Renal cortical epithelial cell (primary cell): ENCODE measurements around the gene PCNX1. TPM values are rescaled to one million over a fixed set of nuclear protein-coding genes. Genes with fewer than 3 reads are reported as not detected.
"Not testable (repeated sequence)": the region's sequence is repeated elsewhere in the genome, so short reads cannot be mapped to it uniquely, and the experiment has no call there.

Source experiments
- DNase-seq: peaks from one replicate; pipeline ENCODE4 v3.0.0-alpha.2; 2011; ENCODE audit warnings: low read depth
- total RNA-seq: library from RNA; depleted of rRNA; stranded (reverse); fragments of >200 nt; gene quantifications from 2 replicates; pipeline ENCODE4 v1.2.3, GENCODE V29; 2014

PCNX1 gene
- total RNA-seq, 1 donor from 2014 or later = 69.0 TPM

- DNase-seq = no peak
These were observed 9.0 kb downstream of the PCNX1 start for GRCh38 chr14:70916300-70916699.

GRCh38 chr14:70916799-70917198, 9.5 kb downstream of the PCNX1 start:
- no peak for DNase-seq

- DNase-seq = no peak
These were observed 10.4 kb downstream of the PCNX1 start for GRCh38 chr14:70917633-70918032.

- peak; percentile 45 for DNase-seq
These were observed 12.5 kb downstream of the PCNX1 start for GRCh38 chr14:70919774-70920173.

- DNase-seq = no peak
These were observed 13.3 kb downstream of the PCNX1 start for GRCh38 chr14:70920608-70921007.

- DNase-seq = no peak
These were observed 14.4 kb downstream of the PCNX1 start for GRCh38 chr14:70921669-70922068.

GRCh38 chr14:70924521-70924920, 17.3 kb downstream of the PCNX1 start:
- no peak for DNase-seq

GRCh38 chr14:70926235-70926830, 19.1 kb downstream of the PCNX1 start:
- no peak for DNase-seq

- no peak for DNase-seq
These were observed 23.7 kb downstream of the PCNX1 start for GRCh38 chr14:70931008-70931407.

GRCh38 chr14:70934084-70934483, 26.8 kb downstream of the PCNX1 start:
- DNase-seq = no peak

- DNase-seq = peak; percentile 47
These were observed 27.4 kb downstream of the PCNX1 start for GRCh38 chr14:70934502-70935134.

- DNase-seq = no peak
These were observed 27.9 kb downstream of the PCNX1 start for GRCh38 chr14:70935135-70935534.

- not testable (repeated sequence) for DNase-seq
These were observed 32.4 kb downstream of the PCNX1 start for GRCh38 chr14:70939693-70940092.

GRCh38 chr14:70941637-70942341, 34.5 kb downstream of the PCNX1 start:
- not testable (repeated sequence) for DNase-seq

GRCh38 chr14:70942342-70942706, 35.1 kb downstream of the PCNX1 start:
- DNase-seq = no peak

- DNase-seq = not testable (repeated sequence)
These were observed 35.5 kb downstream of the PCNX1 start for GRCh38 chr14:70942721-70943120.

- DNase-seq = no peak
These were observed 36.6 kb downstream of the PCNX1 start for GRCh38 chr14:70943838-70944237.

- no peak for DNase-seq
These were observed 40.5 kb downstream of the PCNX1 start for GRCh38 chr14:70947739-70948138.

GRCh38 chr14:70952485-70952884, 45.2 kb downstream of the PCNX1 start:
- DNase-seq = no peak

- DNase-seq = no peak
These were observed 46.8 kb downstream of the PCNX1 start for GRCh38 chr14:70954068-70954467.

GRCh38 chr14:70955543-70956480, 48.6 kb downstream of the PCNX1 start:
- peak; percentile 26 for DNase-seq

GRCh38 chr14:70956511-70956910, 49.3 kb downstream of the PCNX1 start:
- DNase-seq = no peak
